ENCODE results near the gene HTT.

HTT gene

DNA sequence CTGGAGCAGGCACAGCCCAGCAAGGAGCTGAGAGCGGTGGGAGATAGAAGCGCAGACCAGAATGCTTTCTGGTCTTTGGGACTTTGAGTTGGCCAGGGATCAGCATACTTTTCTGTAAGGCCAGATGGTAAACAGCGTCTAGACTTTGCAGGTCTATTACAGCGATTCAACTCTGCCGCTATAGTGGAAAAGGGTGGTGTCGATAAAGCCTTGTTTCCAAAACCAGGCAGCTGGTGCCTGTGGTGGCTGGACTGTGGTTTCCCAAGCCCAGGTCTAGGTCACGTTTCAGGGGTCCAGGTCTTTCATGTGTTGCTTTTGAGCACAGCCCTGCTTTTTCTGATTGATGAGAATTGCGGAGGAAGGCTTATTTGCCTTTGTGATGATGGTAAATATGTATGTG is 40.2 kb upstream of the HTT start:
- H3K4me3 ChIP-seq (ENCODE audit: low read depth, low read length): no peak overlapping the region
- TF ChIP-seq, protein P1, sequence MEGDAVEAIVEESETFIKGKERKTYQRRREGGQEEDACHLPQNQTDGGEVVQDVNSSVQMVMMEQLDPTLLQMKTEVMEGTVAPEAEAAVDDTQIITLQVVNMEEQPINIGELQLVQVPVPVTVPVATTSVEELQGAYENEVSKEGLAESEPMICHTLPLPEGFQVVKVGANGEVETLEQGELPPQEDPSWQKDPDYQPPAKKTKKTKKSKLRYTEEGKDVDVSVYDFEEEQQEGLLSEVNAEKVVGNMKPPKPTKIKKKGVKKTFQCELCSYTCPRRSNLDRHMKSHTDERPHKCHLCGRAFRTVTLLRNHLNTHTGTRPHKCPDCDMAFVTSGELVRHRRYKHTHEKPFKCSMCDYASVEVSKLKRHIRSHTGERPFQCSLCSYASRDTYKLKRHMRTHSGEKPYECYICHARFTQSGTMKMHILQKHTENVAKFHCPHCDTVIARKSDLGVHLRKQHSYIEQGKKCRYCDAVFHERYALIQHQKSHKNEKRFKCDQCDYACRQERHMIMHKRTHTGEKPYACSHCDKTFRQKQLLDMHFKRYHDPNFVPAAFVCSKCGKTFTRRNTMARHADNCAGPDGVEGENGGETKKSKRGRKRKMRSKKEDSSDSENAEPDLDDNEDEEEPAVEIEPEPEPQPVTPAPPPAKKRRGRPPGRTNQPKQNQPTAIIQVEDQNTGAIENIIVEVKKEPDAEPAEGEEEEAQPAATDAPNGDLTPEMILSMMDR (IDR thresholded peaks at IDR 0.05; ENCODE audit: low read depth, low read length): no peak

DNA sequence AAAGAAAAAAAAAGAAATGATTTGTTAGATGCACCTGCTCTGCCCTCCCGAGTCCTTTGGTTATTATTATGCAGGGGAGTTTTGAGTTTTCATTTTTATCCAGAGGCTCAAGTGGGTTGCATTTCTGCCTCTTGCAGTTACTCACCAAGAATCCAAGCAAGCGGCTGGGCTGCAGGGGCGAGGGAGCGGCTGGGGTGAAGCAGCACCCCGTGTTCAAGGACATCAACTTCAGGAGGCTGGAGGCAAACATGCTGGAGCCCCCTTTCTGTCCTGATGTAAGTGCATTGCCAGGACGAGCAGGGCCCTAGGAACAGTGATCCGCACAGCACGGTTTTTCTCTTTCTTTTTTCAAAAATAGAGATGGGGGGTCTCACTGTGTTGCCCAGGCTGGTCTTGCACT is 39.2 kb upstream of the HTT start:
- TF ChIP-seq, protein P1 (IDR thresholded peaks at IDR 0.05; ENCODE audit: low read depth, low read length): no peak
- H3K4me3 ChIP-seq (ENCODE audit: low read depth, low read length): no peak overlapping the region

DNA sequence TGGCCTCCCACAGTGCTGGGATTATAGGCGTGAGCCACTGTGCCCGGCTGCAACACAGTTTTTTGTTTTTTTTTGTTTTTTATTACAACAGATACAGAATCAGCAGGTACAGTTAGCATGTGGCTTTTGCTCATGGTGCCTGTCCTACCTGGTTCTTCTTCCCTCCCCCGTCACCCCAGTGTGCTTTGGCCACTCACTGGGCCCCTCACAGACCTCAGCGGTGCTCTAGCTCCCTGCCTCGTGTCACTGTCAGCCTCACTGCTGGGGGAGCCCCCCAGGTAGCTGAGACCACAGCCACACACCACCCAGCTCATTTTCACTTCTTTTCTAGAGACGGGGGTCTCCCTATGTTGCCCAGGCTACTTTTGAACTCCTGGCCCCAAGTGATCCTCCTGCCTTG is 38.8 kb upstream of the HTT start:
- no peak overlapping the region for H3K4me3 ChIP-seq (ENCODE audit: low read depth, low read length)
- TF ChIP-seq, protein P1 (IDR thresholded peaks at IDR 0.05; ENCODE audit: low read depth, low read length): no peak

DNA sequence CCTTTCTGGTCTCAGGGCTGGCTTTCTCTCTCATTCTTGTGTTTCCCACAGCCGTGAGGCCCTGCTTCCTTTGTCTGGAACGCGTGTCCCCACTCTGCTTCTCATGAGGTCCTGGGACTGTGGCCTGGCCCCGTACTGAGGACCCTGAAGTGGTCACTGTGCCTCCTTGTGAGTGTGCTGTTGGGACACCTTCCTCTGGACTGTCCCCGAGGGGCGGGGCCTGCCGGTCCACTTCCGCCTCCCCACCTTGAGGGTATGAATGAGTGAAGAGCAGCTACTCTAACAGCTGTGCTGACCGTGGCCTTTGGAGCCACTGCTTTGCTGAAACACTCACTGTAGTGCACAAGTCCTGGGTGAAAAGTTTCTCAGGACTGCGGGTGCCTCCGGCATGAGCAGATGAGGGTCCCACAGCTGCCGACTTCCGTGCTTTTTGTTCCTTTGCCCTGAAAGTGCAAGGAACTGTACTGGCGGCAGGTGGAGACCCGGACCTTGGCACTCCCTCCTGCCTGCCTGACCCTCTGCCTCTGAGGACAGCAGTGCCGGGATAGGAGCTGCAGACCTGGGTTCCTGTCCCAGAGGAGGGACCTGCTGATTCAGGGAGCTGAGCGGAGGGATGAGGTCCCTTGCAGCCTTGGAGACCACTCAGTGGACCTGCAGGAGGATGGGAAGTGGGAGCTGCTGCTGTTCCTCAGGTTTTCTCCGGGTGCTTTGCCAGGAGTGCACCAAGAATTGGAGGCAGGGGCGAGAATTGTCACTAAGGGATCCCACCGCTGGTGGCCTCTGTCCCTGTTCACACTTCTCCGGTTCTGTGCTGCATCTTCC is 38.1 kb upstream of the HTT start:
- H3K4me3 ChIP-seq (ENCODE audit: low read depth, low read length): no peak overlapping the region
- TF ChIP-seq, protein P1 (IDR thresholded peaks at IDR 0.05; ENCODE audit: low read depth, low read length): no peak

DNA sequence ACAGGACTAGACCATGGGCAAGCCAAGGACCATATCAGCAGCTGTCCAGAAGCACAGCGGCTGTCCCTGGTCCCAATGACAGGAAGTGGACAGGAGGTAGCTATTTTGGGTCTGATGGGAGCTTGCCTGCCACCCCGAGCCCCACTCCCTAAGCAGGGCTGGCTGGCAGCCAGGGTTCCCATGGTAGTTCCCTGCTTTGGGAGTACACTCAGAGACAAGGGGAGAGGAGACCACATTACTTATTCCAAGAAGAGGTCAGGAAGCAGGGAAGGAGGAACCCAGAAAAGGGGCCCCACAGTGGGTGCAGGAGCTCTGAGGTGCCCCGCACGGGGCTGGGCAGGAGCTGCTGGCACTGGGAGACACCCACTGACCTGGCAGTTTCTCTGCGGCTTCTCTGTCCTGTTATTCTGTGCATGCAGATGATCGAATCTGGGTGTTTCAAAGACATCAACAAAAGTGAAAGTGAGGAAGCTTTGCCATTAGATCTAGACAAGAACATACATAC is 36.5 kb upstream of the HTT start:
- H3K4me3 ChIP-seq (ENCODE audit: low read depth, low read length): no peak overlapping the region
- TF ChIP-seq, protein P1 (IDR thresholded peaks at IDR 0.05; ENCODE audit: low read depth, low read length): no peak

DNA sequence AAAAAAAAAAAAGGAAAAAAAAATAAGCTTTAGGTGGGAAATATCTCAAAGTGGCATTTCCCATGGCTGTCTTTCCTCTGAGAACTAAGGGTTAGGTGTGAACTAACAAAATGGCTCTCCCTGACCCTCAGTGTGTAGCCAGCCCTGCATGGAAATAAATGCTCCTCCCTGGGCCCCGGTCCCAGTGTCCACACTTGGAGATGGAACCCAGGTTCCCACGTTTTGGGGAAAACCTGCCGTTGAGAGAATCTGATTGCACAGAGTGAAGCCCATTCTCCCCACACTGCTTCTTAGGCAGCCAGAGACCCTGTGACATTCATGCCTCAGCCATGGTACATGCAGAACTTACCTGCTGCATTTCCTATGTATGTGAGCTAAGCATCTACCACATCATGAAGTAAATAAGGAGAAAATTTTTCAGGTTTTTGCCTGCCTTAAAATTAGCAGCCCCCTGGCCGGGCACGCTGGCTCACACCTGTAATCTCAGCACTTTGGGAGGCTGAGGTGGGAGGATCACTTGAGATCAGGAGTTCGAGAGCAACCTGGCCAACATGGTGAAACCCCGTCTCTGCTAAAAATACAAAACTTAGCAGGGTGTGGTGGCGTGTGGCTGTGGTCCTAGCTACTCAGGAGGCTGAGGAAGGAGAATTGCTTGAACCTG is 34.6 kb upstream of the HTT start:
- TF ChIP-seq, protein P1 (IDR thresholded peaks at IDR 0.05; ENCODE audit: low read depth, low read length): no peak
- H3K4me3 ChIP-seq (ENCODE audit: low read depth, low read length): no peak overlapping the region

Data from WI38 (cell line).